Upper lobe of right lung (tissue), 1 donor: Measurements from ENCODE around the gene GALNT9. TPM values are rescaled to one million over a fixed set of nuclear protein-coding genes. Genes with fewer than 3 reads are reported as not detected.

Source experiments
- ATAC-seq: fragments of 200-7000 bp; cut with Tn5 transposase; one replicate; pipeline ENCODE4 v1.9.1; 2020; ENCODE audit warnings: mild to moderate bottlenecking, moderate library complexity
- DNase-seq: peaks from one replicate; pipeline ENCODE4 v3.0.0-alpha.2; 2020
- H3K27ac ChIP-seq: fragments of 200-600 bp; one replicate; pipeline ENCODE4 v1.8.0; 2022
- H3K27me3 ChIP-seq: fragments of 200-600 bp; one replicate; pipeline ENCODE4 v1.8.0; 2022; ENCODE audit warnings: mild to moderate bottlenecking
- H3K36me3 ChIP-seq: fragments of 200-600 bp; one replicate; pipeline ENCODE4 v1.8.0; 2022
- H3K4me1 ChIP-seq: fragments of 200-600 bp; one replicate; pipeline ENCODE4 v1.8.0; 2022
- H3K4me3 ChIP-seq: fragments of 200-600 bp; one replicate; pipeline ENCODE4 v1.8.0; 2022; ENCODE audit warnings: mild to moderate bottlenecking
- H3K9me3 ChIP-seq: fragments of 200-600 bp; one replicate; pipeline ENCODE4 v1.8.0; 2022
- intact Hi-C: fragments of 100-400 bp; cut with DNase I; formaldehyde crosslinking; loops from one replicate; pipeline ENCODE4 v1.11.0; 2022
- total RNA-seq: library from RNA; stranded (reverse); fragmentation: NEBNext Ultra II Directional; extraction: Animal tissue kit (Norgen Biotek cat#: 25700); gene quantifications from one replicate; pipeline ENCODE4 v1.2.1, GENCODE V29; 2021
- TF ChIP-seq, protein P1 (sequence below): fragments of 200-600 bp; IDR thresholded peaks from one replicate; pipeline ENCODE4 v1.8.0; 2022; ENCODE audit warnings: antibody characterized with exemption
- donor health status: DM: no; HTN: yes; CAD: no; lungs with severe emphysema.

GALNT9 gene
- total RNA-seq, 1 donor from 2014 or later: 1.6 TPM

DNA sequence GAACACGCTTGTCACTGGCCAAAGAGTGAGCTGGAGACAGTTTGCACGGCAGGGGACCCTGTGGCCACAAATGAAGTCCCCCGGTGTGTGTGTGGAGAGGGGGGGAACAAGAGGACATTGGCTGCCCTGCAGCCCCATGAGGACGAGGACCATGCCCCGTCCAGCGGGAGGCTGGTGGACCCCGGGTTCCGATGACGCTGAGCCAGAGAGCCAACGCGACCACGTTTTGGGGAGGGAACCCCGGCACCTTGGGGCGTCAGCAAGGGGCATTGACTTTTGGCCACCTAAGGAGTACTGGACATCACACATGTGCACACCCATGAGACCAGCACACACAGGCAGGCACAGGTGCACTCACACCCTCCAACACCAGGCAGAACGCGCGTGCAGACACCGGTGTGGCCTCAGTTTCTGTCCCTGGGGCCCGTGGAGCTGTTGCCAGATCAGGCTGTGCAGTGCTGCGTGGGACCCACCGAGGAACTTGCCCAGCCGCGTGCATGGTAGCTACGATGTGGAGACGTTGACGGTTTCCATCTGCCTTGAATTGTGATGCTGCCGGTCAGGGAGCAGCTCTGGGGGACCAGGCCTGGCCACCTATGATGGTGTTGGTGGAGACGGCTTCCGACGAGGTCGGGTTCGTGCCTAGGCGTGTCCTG lies 158.6 kb downstream of the GALNT9 start:
- intact Hi-C loops: no loop called here
- H3K9me3 ChIP-seq: no peaks in the 10 kb centered on the region
- H3K27ac ChIP-seq: no peak overlapping the region
- H3K36me3 ChIP-seq: no peaks in the 10 kb centered on the region
- TF ChIP-seq, protein P1, sequence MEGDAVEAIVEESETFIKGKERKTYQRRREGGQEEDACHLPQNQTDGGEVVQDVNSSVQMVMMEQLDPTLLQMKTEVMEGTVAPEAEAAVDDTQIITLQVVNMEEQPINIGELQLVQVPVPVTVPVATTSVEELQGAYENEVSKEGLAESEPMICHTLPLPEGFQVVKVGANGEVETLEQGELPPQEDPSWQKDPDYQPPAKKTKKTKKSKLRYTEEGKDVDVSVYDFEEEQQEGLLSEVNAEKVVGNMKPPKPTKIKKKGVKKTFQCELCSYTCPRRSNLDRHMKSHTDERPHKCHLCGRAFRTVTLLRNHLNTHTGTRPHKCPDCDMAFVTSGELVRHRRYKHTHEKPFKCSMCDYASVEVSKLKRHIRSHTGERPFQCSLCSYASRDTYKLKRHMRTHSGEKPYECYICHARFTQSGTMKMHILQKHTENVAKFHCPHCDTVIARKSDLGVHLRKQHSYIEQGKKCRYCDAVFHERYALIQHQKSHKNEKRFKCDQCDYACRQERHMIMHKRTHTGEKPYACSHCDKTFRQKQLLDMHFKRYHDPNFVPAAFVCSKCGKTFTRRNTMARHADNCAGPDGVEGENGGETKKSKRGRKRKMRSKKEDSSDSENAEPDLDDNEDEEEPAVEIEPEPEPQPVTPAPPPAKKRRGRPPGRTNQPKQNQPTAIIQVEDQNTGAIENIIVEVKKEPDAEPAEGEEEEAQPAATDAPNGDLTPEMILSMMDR: no peak
- H3K27me3 ChIP-seq: peaks cover 58% of the 10 kb centered on the region
- ATAC-seq (no peak), DNase-seq (peak; percentile 63)
- no peak overlapping the region for H3K4me3 ChIP-seq
- H3K4me1 ChIP-seq: no peaks in the 10 kb centered on the region

GRCh38 chr12:132170094-132170636 lies 159.2 kb downstream of the GALNT9 start:
- DNase-seq (peak; percentile 60), ATAC-seq (no peak)
- Histone ChIP-seq H3K9me3 (no peaks in the 10 kb centered on the region), H3K27ac (no peak overlapping the region), H3K4me1 (no peaks in the 10 kb centered on the region), H3K4me3 (no peak overlapping the region), H3K36me3 (no peaks in the 10 kb centered on the region), H3K27me3 (peaks cover 52% of the 10 kb centered on the region)
- intact Hi-C loops: no loop called here
- TF ChIP-seq, protein P1: no peak

- H3K4me1 ChIP-seq: no peaks in the 10 kb centered on the region
- ATAC-seq (no peak), DNase-seq (peak; percentile 51)
- TF ChIP-seq, protein P1: no peak
- no peaks in the 10 kb centered on the region for H3K9me3 ChIP-seq
- no peak overlapping the region for H3K4me3 ChIP-seq
- peaks cover 48% of the 10 kb centered on the region for H3K27me3 ChIP-seq
- intact Hi-C loops: no loop called here
- no peaks in the 10 kb centered on the region for H3K36me3 ChIP-seq
- no peak overlapping the region for H3K27ac ChIP-seq
These were observed 160.0 kb downstream of the GALNT9 start for GRCh38 chr12:132169376-132169775.

DNA sequence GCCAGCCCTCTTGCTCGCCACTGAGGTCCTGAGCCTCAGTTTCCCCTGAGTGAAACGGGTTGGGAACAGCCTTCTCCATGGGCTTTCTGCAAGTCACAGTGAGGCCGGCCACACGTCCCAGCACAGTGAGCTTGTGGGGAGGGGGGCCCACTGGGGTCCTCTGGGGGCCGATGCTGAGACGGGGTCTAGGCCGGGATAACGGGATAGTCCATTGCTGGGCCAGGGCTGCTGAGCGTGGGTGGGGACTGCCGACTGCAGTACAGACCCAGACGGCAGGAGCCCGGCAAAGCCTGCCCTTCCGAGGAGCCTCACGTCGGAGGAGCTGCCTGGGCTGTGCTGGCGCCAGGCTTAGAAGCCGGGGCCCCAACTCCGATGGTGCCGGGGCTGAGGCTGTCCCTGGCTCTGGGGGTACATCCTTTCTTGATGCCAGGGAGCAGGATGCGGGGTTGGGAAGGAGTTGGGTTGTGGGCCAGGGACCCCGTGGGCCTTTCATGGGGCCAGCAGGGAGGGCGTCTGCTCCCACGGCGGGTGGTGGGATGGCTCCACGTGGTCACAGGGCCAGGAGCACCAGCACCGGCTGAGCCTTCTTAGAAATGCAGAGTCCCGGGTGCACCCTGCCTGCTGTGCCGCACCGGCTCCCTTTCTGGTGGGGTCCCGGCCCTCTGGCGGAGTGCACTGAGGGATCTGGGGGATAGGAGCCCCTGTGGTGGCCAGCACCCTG lies 160.9 kb downstream of the GALNT9 start:
- peak; percentile 63 for DNase-seq
- Histone ChIP-seq H3K36me3 (no peaks in the 10 kb centered on the region), H3K4me1 (no peaks in the 10 kb centered on the region), H3K27me3 (peaks cover 40% of the 10 kb centered on the region), H3K9me3 (no peaks in the 10 kb centered on the region), H3K27ac (no peak overlapping the region), H3K4me3 (no peak overlapping the region)
- no peak for ATAC-seq
- intact Hi-C loops: no loop called here
- TF ChIP-seq, protein P1: no peak

- TF ChIP-seq, protein P1: no peak
- Histone ChIP-seq H3K27me3 (peaks cover 32% of the 10 kb centered on the region), H3K4me1 (peaks cover 7% of the 10 kb centered on the region), H3K27ac (no peak overlapping the region), H3K4me3 (no peak overlapping the region), H3K9me3 (no peaks in the 10 kb centered on the region), H3K36me3 (no peaks in the 10 kb centered on the region)
- DNase-seq: peak; percentile 54
- ATAC-seq: no peak
- intact Hi-C loops: no loop called here
These were observed 161.6 kb downstream of the GALNT9 start for GRCh38 chr12:132167611-132168310.
